Measurements from ENCODE around the gene OTC.

OTC gene

DNA sequence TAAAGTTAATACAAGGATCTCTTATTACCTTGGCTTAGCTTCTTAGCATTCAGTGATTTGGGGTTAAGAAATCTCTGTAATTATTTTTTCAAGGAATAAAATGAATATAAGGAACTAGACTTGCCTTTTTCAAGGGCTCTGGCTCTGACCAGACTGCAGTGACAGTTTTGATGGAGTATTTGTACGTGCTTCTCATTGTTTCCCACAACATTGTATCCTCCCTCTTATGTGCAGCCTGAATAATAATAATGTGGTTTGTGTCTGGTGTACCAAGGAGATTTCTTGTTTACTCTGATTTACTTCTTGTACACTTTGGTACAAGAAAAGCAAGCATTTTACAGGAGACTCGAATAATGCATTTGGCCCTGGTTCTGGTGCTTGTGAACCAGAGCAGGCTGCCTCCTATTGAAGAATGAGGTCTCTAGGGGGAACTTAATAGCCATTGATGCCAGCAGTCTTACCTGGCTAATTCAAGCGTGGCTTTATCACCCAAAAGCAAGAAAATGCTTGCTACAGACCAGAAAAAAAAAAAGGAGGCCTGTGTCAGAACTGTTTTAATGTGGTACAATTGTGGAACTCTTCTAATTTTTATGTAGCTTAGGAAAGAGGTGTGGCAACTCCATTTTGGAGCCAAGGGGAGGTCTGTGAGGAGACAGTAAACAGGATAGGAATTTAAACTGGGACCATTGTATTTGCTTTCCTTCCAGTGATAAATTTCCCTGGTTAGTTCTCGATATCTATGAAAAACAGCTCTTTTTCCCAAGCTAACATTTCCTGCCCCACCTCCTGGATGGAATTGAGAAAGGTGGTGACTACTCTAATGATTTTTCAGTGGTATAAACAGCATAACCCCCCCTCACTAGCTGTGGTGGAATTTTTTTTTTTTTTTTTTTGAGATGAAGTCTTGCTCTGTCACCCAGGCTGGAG, 5.6 kb downstream of the OTC start:
- no peak for DNase-seq

DNA sequence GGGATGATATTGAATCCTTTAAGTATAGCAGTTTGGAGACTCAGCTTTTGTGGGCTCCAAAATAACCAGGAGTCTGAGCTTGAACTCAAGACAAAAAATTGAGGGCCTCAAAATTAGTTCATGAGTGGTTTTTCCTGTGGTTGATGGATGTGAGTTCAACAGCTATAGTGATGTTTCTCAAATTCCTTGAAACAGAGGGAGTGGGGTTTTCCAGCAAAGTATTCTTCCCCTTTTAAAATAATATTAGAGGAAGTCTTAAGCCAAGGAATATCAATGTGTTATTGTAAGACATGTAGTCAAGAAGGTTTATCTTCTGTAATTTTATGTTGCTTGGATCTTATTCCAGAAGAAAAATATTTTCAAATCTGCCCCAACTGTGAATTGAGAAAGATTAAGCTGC, 10.6 kb downstream of the OTC start:
- no peak for DNase-seq

DNA sequence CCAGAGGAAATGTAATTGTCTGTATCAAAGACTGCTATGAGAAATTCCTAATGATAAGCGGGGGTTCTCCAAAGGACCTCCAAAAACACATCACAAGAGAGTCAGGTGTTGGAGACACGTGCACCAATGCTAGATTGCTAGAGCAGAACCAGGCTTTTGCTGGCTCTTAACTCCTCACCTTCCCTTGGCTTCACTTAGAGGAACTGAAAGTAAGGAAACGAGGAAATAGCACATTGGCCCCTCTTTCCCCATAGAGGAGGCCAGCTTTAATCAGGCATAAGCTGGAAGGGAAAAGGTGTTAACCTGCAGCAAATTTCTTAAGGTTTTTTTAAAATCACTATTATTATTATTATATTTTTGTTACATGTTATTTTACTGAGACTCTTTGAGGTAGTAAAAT, 13.6 kb downstream of the OTC start:
- DNase-seq, result no peak

DNA sequence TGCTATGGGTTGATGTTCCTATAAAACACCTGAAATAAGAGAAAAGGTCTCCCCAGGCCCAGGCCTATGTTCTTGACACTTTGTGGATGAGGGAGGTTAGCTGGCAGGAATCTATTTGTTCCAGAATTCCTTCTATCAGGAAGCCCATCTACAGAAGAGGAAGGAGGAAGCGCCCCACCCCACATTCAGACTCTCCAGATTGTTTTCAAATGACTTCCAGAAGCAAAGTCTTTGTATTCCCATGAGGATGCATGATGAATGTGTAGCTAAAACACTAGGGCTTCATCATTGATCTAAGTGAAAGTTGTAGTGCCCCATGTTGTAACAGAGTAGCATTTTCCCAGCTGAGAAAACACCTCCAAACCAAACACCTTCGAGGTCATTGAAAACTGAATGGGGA, 16.4 kb downstream of the OTC start:
- DNase-seq, result no peak

DNA sequence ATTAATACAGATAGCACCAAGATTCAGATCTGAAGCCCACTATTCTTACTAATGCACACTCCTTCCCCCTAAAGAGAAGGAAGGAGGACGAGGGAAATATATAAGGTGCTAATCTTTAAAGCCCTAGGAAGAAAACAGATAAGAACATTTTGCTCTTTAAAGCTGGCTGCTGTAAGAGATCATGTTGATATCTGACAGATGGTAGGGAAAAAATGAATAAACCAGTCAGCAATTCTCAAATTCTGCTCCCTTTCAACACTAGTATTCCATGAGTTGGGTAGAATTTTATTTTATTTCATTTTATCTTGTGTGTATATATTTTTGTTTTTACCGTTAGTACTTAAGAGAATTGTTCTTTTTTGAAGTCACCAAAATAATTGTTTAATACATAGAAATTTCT, 19.2 kb downstream of the OTC start:
- no peak for DNase-seq

DNA sequence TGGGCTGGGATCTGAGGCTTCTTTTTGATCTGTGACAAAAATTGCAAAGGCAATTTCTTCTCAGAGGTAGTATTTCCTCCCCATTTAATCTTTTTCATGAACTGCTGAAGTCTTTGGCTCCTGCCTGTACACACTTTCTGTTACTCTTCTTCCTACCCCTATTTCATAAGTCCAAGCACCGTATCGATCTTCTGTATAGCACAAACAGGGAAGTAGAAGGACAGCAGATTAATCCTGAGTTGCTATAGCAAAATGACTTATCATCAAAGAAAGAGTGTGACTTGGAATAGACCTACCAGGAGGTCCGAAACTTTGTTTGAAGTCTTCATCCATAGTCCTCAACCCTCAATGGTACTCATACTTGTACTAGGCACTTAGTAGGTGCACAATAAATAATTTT, 22.0 kb downstream of the OTC start:
- no peak for DNase-seq

DNA sequence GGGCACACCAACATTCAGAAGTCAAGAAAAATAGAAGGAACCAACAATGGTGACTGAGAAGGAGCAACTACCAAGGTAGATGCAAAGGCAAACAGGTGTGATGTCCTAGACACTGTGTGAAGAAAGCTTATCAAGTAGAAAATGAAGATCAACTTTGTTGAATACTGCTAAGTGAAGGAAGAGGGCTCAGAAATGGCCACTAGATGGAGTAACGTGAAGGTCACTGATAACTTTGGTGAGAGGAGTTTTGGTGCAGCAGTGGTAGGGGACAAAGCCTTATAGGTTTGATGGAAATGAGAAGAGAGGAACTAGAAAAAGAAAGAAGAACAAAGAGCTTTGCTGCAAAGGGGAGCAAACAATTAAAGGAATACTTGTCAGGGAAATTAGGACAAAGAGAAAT, 23.5 kb downstream of the OTC start:
- no peak for DNase-seq

DNA sequence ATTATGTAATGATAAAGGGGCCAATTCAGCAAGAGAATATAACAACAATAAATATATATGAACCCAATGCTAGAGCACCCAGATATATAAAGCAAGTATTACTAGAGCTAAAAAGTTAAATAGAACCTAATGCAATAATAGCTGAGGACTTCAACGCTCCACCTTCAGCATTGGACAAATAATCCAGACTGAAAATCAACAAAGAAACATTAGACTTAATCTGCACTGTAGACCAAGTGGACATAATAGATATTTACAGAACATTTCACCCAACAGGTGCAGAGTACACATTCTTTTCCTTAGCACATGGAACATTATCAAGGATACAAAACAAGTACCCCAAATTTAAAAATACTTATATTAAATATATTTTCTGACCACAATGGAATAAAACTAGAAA, 24.3 kb downstream of the OTC start:
- DNase-seq, result no peak

DNA sequence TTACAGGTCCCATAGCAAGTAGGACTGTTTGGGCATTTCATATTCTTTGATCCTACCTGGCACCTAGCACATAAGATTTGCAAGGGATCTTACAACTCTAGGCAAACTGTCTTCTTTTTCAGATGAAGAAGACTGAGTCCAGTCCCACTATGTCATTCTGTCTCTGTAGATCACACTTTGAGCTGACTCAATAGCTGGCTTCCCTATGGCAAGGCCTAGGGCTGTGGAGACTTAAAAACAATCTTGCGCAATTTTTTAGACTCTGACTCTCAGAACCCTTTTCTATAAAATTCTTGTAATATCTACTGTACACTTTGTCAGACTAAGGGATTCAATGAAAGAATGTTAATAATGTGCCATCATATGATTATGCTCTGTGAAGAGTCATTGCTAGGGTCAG, 26.7 kb downstream of the OTC start:
- DNase-seq, result no peak

DNA sequence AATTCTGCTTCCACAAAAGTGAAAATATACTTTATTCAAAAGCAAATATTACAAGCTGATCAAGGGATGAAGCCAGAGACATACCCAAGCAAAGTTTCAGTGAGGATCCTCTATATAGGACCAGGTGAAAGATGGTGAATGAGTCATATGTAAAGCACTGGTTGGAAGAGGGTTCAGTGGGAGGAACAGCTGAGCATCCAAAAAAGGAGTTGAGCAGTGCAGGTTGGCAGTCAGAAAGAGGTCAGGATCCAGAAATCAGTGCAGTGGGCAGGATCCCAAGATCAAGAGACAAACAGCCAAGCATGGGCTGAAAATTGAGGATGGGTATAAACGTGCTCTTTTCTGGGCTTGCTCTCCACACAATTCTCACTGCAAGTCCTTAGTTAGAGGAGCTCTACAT, 30.3 kb downstream of the OTC start:
- no peak for DNase-seq

DNA sequence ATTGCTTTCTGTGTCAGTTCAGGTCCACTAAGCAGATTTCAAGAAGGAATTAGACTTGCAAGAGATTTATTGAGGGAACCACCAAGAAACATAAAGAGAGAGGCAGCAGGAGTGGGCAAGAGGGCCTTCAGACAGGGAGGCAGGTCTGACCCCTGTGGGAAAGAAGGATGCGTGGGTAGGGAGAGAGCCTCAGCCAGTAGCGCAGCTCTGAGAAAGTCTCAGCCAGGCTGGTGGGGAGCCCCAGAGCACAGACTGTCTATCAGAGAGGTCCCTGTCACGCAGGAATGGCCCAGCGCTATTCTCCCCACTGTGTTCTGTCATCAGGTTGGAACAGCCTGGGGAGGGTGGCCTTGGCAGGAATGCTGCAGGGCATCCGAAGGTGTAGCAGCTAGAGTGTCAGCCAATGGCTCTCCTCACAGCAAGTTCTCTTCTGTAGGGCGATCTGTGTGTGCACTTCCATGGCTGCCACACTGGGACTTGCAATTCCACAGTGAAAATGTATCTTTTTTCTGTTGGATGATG, 48.0 kb downstream of the OTC start:
- no peak for DNase-seq

DNA sequence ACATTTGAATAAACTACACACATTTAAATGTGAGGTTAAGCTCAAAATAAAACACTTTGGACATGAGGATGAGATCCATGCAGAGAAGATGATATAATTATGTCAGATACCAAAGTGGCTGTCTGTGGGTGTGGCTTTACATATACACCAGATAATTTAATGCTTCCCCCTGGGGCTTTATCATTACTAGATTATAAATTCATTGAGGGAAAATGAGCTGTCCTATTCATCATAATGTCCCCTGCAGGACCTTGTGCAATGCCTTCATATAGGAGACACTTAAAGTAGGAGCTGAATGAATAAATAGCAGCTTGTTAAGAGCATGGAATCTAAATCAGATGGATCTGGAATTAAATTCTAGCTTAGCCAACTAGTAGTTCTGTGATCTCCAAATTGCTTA, 49.7 kb downstream of the OTC start:
- DNase-seq, result no peak

DNA sequence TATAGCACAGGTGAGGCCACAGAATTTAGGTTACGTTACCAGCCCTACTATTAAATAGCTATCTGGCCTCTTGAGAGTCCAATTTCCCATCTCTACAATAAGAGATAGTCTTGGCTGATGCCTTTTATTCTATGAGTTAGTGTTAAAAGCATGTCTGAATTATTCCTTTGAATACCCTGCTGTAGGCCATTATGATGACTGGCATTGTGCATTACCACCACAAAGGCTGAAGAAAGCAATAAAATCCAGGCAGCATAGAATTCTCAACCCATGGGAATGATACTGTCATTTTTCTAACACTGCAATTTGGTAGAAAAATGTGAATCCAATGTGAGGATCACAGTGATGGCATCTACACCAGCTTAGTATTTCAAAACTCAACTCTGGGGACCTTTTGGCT, 51.4 kb downstream of the OTC start:
- DNase-seq, result no peak

DNA sequence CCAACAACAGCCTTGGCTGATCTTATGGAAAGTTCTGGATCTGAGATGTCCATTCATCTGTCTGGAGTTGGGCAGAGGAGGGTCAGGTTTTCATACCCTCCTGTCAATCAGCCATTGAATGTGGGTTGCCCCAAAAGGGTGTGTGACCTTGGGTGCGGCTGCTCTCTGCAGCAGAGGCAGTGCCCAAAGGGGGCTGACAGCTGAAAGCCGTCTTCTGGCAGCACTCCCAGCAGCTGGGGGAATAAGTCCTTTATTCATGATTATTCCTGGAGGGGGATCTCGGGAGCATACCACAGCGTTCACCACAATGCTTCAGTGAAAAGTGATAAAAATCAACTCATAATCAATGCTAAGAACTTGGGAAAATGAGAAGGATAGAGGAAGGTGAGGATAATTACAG, 54.7 kb downstream of the OTC start:
- no peak for DNase-seq

DNA sequence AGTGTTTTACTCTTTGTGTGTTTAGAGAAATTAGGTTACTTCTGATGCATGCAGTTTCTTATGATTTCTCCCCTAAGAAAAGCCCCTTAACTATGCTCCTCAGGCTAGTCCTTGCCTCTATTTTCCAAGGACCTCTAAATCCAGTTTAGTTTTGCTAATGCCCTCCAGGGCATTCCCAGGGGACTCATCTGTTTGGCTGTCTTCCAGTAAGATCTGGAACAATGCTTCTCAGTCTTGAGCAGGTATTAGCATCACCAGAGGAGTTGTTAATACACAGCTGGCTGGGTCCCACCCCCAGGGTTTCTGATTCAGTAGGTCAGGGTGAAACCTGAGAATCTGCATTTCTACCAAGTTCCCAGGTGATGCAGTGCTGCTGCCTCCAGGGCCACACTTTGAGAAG, 56.9 kb downstream of the OTC start:
- DNase-seq, result no peak

DNA sequence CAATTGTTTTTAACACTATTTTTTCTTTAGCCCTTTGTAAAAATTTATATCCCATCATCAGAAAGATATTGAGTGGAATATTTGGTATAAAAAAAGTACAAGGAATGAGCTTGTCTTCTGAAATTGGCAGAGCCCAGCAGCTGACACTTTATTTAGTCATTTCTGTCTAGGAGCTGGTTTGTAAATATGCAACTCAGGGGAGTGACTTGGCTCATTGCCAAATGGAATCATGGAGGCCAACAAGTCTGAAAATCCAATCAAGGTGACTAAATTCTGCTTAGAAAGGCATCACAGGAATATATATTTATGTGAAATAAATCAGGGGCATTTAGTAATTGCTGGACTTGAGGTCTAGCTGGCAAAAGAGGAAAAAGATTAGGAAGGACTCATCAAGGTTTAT, 74.4 kb downstream of the OTC start:
- no peak for DNase-seq

DNA sequence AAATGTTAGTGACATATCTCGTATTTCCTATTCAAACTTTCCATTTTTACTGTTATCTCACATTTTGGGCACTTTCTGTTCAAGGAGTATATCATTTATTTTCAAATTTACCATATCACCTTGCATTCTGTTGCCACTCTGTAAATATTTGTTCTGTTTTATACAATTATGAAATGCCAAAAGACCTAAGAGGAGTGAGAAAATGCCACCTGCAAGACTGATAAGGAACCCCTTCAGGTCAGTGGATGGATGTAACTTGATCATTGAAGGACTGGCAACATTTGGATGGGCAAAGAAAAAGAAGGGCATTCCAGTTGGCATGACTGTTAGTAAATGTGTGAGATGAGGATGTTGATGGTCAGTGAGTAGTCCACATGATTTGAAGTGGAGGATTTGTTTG, 79.1 kb downstream of the OTC start:
- DNase-seq, result no peak

DNA sequence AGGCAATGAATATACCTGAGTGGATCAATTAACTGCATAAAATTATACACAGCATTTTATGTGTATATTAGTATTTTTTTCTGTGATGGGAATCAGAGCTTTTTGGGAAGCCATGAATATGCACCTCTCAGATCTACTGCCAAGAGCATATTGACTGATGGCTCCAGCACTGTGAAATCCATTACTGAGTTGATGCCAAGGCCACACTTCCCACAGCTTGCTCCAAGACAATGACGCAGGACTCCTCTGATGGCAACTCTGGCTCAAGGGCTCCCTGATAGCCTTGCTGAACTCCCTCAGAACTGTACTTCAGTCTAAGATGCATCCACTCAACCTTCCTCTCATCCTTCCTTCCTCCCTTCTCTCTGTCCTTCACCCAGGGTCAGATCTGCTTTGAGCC, 82.7 kb downstream of the OTC start:
- no peak for DNase-seq

DNA sequence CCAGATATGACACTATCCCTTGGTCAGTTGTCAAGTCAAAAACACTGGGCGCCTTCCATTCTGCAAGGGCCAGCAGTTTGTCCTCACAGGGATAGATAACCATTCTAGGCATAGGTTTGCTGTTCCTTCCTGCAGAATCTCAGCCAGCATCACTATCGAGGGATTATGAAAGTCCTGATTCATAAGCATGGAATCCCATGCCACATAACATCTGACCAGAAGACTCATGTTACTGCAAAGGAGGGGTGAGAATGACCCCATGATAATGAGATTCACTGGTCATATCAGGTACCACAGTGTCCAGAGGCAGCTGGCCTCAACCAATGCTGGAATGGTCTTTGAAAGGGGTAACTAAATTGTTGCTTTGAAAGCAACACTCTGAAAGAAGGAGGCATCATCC, 84.7 kb downstream of the OTC start:
- no peak for DNase-seq

DNA sequence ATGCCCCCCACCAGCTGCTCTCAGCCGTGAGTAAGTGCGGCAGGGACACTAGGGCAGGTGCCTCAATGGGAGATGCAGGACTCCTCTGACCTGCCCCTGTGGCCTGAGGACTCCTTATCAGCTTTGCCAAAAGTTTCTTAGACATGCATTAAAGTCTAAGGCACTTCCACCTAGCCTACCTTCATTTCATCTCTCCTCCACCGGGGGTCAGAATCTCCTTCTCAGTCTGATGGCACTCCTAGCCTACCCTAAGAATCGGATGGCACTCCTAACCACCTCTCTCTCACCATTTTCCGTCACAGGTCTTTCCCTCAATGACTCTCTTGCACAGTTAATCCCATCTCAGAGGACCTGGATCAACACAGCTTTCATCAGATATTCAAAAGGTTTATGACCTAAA, 85.9 kb downstream of the OTC start:
- DNase-seq, result no peak

DNA sequence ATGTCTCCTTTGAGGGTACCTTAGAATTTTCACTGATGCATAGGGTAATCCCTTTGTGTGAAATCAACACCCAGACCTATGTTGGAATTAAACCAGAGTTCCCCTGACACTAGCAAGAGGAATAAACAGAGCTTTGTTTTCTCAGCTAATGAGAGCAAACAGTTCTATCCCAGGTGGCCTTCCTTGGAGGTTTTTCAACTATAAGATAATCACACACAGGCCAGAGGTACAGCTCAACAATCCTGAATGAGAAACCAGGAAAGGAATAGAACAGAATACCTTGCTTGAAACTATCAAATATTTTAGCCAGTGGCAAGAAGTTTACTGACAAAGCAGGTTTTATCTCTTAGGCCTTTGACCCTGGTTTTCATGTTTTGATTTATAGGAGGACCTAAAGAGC, 100.2 kb downstream of the OTC start:
- no peak for DNase-seq

DNA sequence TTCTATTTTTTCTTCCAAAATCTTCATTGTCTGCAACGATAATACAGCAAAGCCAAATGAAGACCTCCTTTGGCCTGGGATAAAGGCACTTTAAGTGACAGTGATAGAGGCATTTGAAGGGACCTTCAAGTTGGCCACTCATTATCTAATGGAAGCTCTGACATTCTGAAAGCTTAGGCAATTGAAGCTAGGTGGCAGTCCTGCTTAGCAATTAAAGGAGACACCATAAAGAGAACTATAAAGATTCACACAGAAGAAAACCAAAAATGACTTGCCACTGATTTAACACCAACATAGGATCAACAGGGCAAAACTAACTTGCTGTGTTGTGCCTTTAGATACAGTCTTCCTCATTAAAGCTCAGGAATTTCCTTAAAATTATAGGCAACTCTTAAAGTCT, 105.7 kb downstream of the OTC start:
- DNase-seq, result no peak

DNA sequence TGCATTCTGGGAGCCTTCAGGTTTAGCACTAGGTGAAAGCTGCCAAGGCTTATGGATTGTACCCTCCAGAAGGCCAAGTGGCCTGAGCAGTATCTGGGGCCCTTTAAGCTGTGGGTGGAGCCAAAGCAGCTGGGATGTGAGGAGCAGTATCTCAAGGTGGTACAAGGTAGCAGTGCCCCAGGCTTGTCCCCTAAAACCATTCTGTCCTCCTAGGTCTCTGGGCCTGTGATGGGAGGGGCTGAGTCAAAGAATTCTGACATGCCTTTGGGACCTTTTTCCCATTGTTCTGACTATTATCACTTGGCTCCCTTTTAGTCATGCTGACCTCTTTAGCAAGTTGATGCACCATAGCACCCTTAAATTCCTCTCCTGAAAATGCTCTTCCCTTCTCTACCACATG, 109.9 kb downstream of the OTC start:
- DNase-seq, result no peak

DNA sequence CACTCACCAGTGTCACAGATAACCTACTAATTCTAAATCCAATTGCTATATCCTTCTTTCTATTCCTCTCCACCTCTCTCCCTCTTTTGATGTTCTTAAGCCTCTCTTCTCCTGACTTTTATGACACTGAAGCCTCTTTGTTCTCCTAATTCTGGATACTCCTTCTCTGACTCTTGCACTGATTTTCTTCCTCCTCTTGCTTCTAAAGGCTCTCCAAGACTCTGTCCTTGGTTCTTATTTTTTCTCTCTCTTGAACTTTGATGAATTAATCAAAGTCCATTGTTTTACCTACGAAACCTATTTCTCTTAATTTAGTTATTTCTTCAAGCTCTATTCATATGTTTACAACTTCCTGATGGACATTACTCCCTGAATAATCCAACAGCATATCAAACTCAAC, 113.3 kb downstream of the OTC start:
- DNase-seq, result no peak

DNA sequence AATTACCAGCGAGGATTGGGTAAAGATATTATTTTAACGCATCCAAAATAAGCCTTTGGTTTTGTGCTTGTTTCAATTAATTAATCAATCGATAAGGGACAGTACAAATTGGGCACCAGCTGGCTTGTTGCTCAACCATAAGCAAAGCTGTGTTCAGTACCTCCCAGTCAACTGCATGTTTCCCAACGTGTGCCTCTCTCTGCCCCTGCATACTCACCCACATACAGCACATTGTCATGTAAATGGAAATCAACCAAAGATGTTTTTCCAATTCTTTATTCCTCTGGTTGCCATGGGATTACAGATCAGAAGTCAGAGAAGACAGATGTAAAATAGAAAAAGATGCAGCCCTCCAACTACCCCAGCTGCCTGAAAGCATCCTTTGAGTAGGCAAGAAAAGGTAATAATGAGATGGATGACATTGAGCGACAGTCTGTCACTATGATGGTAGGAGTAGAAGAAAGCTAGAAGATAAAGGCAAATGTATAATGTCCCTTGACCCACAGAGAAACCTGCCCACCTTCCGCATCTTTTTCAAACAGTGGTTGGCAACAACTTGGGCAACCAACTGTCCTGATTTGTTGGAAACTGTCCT, 116.3 kb downstream of the OTC start:
- no peak for DNase-seq
